Measurements from ENCODE around the gene ZDHHC16.
"Not testable (repeated sequence)": the region's sequence is repeated elsewhere in the genome, so short reads cannot be mapped to it uniquely, and the experiment has no call there.

Gene ZDHHC16

DNA sequence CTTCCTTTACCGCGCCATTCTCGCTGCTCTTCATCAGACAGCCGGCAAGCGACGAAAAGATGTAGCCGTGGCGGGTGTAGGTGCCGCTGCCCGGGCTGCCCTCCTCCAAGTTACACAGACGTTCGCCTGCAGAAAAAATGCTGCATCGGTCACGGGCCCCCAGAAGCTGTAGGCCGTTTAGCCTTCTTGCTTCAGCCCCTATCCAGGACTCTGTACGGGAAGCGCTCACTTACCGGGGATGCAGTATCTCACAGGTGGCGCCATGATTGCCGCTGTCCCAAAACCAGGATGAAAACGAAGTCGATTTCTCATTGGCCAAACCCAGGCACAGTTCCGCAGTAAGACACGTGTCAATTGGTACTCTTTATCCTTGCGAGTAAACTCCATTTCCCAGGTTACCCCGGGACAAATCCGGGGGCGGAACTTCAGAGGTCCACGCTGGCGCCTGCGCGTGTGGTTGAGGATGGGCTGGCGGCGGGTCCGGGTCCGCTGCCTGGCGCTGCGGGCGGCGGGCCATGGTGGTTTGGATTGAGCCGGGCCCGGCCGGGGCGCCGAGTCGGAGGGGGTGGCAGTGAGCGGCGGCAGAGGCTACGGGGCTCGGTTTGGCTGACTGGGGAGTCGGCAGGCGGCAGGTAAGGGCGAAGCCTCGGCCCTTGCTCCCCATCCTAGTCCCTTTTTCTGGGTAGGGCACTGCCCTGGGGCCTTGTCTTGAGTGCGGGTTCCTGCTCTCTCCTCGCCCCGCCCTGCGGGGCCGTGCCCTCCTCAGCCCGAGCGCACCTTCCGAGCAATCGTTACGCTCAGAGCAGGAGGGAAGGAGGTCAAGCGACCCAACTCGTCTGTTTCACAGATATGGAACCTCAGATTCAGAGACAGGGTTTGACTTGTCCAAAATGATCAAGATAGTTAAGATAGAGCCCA, at the start of gene ZDHHC16, which contains the start of gene EXOSC1:
Gene ZDHHC16, plus strand, starts transcription at position 454 of the 918 bp plus-strand sequence. CDS start 5,501 bp downstream, outside the sequence.
Gene EXOSC1, minus strand, starts transcription at position 285 of the 918 bp plus-strand sequence. Its CDS starts 21 bp downstream, at position 264.
- DNase-seq (ENCODE audit: low spot score), result peak; percentile 90

- DNase-seq (ENCODE audit: low spot score), result peak; percentile 63
These were observed 46.0 kb upstream of the ZDHHC16 start for GRCh38 chr10:97399843-97400545.

GRCh38 chr10:97400665-97401454, 45.1 kb upstream of the ZDHHC16 start, which contains the start of gene RRP12:
TSS of gene RRP12 (minus strand) at chr10:97401340. CDS start at chr10:97401231, 109 bp downstream.
- peak; percentile 96 for DNase-seq (ENCODE audit: low spot score)

DNA sequence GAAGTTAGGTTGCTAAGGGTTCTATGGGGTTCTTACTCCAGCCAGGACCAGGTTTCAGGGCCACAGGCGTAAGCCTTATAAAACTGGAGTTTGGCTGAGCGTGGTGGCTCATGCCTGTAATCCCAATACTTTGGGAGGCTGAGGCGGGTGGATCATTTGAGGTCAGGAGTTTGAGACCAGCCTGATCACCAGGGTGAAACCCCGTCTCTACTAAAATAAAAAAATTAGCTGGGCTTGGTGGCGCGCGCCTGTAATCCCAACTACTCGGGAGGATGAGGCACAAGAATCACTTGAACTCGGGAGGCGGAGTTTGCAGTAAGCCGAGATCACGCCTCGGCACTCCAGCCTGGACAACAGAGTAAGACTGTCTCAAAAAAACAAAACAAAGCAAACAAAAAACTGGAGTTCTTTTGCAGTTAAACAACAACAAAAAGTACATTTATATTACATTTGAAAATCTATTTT, 44.5 kb upstream of the ZDHHC16 start:
- no peak for DNase-seq (ENCODE audit: low spot score)

DNA sequence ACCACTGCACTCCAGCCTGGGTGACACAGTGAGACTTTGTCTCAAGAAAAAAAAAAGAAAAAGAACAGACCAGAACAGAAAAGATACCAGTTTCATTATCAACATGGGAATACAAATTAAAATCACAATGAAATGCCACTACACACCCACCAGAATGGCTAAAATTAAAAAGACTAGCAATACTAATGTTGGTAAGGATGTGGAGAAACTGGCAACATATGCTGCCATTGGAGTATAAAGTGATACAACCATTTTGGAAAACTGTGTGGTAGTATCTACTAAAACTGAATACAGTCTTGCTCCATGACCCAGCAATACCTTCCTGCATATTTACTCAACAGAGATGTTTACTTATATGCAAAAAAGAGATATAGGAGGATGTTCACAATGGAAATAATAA, 41.9 kb upstream of the ZDHHC16 start:
- no peak for DNase-seq (ENCODE audit: low spot score)

DNA sequence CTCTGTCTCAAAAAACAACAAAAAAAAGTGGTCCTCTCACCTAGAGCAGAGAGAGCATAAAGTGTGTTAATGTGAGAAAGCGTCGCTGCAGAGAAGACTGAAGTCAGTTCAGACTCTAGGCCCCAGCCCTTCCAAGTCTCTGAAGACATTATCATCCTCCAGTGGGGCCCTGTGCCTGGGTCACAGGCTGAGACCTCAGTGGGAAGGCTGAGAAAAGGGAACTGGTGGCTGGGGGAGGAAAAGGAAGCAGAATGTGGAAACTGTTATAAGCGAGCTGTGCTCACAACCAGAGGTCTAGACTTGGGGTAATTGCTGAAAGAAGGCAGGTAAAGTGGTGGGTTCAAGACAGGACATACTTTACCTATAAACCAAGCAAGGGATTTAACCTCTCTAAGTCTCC, 39.9 kb upstream of the ZDHHC16 start:
- no peak for DNase-seq (ENCODE audit: low spot score)

- not testable (repeated sequence) for DNase-seq (ENCODE audit: low spot score)
These were observed 39.5 kb upstream of the ZDHHC16 start for GRCh38 chr10:97406483-97406882.

DNA sequence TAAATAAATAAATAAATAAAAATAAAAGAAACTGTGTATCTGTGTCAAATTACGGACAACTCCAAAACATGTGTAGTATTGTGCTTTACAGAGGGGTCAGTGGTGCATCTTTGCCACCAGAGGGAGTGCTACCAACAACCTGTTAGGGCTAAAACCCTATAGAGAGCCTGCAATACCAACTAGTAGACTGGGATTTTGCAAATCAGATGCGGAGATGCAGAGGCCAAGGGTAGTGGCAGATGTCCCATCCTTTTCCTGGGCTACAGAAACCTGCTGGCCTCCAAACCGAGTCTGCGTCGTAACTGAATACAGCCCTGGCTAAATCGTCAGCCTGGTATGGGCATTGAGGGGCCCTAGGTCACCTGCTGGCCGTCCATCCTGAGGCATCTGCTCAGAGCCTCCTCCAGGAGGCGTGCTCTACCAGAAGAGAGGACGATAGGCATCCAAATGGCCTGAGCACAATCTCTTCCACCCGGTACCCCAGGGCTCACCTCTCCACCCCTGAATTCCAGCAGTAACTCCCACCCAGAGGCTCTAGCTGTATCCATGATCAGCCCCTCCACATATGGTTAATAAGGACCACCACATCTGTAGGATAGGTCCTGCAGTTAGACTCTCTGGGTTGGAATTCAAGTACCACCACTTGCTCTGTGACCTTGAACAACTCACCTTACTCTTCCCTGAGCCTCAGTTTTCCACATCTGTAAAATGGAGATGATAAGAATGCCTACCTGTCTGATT, 38.6 kb upstream of the ZDHHC16 start:
- peak; percentile 75 for DNase-seq (ENCODE audit: low spot score)

DNA sequence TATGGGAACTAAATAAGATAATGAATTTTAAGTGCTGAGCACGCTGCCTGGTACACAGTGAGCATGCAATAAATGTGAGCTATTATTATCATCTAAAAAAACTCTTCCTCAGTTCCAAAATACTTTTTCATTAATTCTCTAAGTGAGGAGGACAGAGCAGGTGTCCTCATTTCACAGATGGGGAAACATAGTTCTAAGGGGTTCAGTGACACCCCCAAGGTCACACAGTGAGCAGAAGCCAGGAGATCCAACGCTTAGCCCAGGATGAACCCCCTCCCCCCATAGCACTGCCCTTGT, 38.1 kb upstream of the ZDHHC16 start:
- no peak for DNase-seq (ENCODE audit: low spot score)

- DNase-seq (ENCODE audit: low spot score), result no peak
These were observed 37.4 kb upstream of the ZDHHC16 start for GRCh38 chr10:97408496-97408992.

GRCh38 chr10:97411406-97411805, 34.6 kb upstream of the ZDHHC16 start:
- no peak for DNase-seq (ENCODE audit: low spot score)

DNA sequence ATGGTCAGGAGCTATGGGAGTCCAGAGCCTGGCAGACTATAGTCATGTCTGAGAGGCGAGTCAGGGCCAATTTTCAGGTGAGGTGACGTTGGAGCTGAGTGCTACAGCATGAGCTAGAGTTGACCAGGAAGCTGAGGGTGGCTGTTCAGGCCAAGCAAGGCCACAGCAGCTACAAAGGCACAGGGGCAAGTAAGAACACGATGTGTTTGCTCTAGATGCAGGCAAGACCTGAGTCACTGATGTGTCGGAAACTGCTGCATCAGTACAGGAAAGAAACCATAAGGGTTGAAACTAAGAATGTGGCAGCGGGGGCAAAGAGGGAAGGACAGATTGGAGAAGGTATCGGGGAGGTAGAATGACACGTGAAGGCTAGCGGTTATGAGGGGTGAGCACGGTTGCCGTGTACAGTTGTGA, 33.1 kb upstream of the ZDHHC16 start:
- DNase-seq (ENCODE audit: low spot score), result no peak

- no peak for DNase-seq (ENCODE audit: low spot score)
These were observed 29.4 kb upstream of the ZDHHC16 start for GRCh38 chr10:97416565-97416964.

DNA sequence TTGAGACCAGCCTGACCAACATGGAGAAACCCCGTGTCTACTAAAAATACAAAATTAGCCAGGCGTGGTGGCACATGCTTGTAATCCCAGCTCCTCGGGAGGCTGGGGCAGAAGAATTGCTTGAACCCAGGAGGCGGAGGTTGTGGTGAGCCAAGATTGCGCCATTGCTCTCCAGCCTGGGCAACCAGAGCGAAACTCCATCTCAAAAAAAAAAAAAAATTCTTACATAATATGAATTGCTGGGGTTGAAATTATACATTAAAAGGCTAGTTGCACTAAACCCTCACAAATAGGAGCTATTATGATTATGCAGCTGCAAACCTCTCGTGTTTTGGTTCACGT, 22.2 kb upstream of the ZDHHC16 start:
- not testable (repeated sequence) for DNase-seq (ENCODE audit: low spot score)

DNA sequence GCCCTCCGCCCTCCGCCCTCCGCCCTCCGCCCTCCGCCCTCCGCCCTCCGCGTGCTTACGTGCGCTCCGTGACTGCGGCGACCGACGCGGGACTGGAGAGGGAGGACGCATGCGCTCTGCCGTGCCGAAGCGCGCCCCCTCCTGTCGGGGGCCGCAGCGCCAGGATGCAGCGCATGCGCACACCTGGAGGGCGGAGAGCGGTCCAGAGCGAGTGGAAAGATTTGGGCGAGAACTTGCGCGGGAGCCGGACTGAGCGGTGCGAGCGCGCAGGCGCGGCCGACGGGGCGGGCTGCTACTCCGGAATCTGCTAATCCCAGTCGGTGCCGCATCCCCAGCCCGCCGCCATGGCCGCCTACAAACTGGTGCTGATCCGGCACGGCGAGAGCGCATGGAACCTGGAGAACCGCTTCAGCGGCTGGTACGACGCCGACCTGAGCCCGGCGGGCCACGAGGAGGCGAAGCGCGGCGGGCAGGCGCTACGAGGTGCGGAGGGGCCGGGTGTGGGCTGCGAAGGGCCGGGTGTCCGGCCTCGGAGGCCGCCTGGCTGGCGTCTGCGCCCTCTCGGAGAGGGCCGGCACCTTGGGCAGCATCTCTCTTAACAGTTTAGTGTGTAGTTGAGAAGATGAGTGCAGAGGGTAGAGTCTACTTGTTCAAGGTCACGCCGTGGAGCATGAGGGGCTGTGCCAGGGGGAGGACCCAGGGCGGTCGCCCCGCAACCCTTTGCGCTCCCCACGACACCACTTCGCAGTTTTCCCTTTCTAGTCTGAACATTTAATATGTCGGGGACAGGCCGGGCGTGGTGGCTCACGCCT, 19.8 kb upstream of the ZDHHC16 start, which contains the start of gene PGAM1:
Gene PGAM1, plus strand, starts transcription at position 228 of the 812 bp plus-strand sequence. Its CDS starts 117 bp downstream, at position 345.
- peak; percentile 94 for DNase-seq (ENCODE audit: low spot score)

DNA sequence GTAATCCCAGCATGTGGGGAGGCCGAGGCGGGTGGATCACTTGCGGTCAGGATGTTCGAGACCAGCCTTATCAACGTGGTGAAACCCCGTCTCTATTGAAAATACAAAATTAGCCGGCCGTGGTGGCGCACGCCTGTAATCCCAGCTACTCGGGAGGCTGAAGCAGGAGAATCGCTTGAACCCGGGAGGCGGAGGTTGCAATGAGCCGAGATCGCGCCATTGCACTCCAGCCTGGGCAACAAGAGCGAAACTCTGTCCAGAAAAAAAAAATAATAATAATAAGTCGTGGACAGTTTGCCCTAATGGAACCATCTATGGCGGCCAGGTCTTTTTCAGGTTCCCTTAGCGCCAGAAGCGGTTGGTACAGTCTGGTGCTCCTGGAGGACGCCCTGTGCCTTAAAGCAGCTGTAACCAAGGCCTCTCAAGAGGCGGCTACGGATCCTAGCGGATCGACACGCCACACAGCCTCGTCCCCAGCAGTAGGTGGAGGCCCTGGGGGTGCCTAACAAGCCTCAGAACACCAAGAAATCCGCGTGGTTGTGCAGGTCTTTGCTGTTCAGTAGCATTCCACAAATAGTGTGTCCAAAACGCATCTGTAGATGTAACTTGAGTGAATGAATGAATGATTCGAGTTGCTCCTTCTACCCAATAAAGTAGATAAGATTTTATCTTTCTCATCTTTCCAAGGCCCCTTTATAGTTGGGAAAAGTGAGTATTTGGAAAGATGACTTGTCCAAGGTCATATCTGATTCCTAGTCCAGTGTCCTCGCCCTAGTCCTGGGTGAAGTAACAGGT, 19.0 kb upstream of the ZDHHC16 start:
- DNase-seq (ENCODE audit: low spot score), result no peak

GRCh38 chr10:97427571-97428179, 18.3 kb upstream of the ZDHHC16 start:
- no peak for DNase-seq (ENCODE audit: low spot score)

DNA sequence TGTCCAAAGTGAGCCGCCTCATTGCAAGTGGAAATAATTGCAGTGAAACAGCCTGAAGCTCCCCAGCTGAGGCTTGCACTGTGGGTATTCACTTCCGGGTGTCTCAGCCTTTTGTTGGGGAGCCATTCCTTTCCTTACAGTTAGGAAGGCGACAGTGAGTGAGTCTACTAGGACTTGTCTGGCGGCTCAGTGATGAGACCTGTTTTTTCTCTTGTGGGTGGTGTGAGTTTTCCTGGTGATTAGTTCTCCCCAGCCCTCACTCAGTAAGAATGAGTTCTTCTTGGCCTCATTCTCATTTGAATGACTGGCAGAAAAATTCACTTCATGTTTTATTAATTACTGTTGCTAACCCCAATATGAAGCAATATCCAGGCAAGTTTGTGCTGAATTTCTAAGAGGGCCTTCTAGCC, 17.4 kb upstream of the ZDHHC16 start:
- no peak for DNase-seq (ENCODE audit: low spot score)

- no peak for DNase-seq (ENCODE audit: low spot score)
These were observed 11.9 kb upstream of the ZDHHC16 start for GRCh38 chr10:97434055-97434454.

Measured in hematopoietic multipotent progenitor cell treated with erythropoietin and hydrocortisone succinate and interleukin-3 and kit ligand, for 15 days (in vitro differentiated cells).